NCI-H2196 treated with DMSO at 0.1 percent for 48 hours (cell line): ENCODE results near the gene MVK.
A peak's percentile ranks its signal among the peaks of the same experiment; 100 is the strongest.
"Not testable (repeated sequence)": the region's sequence is repeated elsewhere in the genome, so short reads cannot be mapped to it uniquely, and the experiment has no call there.

Experiments used
- DNase-seq: peaks from one replicate; lab custom pipeline; 2025; ENCODE audit not compliant: unreplicated experiment; lab: John Stamatoyannopoulos, UW

Gene MVK

DNA sequence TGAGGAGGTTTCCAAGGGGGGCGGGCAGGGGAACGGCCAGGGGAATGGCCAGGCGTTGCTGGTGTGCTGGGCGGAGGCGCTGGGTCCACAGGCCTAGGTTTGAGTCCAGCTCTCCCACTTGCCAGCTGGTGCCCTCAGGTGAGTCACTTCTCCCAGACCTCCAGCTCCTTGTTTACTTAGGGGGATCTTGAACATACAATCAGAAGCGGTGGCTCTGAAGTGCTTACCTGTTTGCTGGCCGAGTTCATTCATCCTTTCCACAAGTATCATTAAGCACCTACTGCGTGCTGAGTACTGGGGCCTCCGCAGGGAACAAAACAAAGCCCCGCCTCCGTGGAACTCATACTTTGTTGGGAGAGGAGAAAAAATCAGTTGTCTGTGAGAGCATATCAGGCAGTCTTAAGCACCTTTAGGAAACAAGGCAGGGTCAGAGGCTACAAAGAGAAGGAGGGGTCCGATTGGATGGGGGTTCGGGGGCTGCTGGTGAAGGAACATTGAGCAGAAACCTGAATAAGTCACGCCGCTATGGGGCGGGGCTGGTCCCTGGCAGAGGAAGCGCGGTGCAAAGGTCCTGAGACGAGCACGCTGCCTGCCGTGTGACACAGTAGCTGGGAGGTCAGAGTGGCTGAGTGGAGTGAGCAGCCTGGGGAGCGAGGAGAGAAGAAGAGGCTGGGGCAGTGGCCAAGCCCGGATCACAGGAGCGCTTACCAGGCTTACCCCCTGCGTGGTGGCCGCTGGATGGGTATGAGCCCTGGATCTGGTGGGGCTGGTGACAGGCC lies 15.1 kb downstream of the MVK start:
- DNase-seq = no peak

- no peak for DNase-seq
These were observed 15.6 kb downstream of the MVK start for GRCh38 chr12:109589240-109589590.

- DNase-seq = no peak
These were observed 16.2 kb downstream of the MVK start for GRCh38 chr12:109589691-109590245.

DNA sequence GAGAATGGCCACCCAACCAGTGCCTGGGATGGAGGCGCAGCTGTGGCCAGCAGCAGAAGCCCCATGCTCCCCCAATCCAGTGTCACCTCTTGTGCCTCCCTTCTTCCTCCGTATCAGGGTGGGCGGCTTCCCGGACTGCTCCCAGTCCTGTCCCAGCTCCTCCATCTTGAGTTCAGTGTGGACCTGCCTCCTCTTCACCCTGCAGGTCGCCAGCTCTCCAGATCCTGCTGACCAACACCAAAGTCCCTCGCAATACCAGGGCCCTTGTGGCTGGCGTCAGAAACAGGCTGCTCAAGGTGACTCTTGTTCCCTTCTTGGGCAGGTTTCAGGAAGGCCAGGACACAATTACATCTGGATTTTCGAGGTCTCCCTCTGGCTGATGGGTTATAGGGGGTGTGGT lies 17.0 kb downstream of the MVK start:
- no peak for DNase-seq

GRCh38 chr12:109591041-109591440 lies 17.4 kb downstream of the MVK start:
- no peak for DNase-seq

DNA sequence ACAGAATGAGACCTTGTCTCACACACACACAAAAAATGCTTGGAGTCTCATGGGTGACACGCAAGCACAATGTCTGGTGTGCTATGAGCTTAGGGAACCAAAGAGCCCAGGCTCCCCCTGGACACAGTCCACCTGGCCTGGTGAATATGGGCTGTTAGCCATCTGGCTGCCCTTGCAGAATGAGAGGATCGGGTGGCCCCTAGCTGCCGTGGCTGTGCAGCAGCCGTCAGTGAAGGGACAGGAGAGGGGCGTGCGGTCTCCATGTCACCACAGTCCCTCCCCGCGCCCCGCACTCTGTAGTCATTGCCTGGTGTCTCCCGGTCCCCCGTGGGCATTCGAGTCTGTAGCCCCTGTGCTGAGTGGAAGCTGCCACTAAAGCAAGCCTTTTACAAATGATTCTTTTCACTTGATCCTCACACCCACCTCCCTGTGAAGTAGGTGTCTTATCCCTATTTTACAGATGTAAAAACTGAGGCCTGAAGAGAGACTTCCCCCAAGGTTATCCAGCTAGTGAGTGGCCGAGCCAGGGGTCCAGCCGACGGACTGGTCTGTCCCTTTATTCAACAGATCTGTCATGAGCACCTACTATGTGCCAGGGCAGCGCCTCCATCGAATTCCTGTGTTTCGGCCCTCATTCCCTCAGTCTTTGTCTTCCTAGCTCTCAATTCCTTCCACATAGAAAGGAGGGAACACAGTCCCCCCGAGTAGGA lies 18.8 kb downstream of the MVK start:
- DNase-seq = no peak

DNA sequence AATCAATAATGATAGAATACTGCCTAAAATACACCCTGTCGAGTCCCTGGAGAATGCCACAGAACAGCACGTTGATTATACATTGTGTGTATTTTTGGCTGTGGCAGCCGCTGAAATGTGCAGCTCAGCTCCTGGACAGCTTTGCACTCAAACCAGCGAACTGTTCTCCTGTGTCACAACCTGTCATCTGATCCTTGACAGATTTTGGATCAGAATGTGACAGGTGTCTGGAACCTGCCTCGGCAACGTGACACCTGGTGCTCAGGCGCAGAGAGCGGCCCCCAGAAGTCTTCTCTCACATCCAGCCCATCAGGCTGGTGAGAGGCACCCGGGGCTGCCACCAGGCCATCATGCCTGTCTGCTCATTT lies 19.3 kb downstream of the MVK start:
- no peak for DNase-seq

GRCh38 chr12:109594556-109595317 lies 21.1 kb downstream of the MVK start:
- no peak for DNase-seq

- DNase-seq = no peak
These were observed 21.8 kb downstream of the MVK start for GRCh38 chr12:109595321-109595902.

DNA sequence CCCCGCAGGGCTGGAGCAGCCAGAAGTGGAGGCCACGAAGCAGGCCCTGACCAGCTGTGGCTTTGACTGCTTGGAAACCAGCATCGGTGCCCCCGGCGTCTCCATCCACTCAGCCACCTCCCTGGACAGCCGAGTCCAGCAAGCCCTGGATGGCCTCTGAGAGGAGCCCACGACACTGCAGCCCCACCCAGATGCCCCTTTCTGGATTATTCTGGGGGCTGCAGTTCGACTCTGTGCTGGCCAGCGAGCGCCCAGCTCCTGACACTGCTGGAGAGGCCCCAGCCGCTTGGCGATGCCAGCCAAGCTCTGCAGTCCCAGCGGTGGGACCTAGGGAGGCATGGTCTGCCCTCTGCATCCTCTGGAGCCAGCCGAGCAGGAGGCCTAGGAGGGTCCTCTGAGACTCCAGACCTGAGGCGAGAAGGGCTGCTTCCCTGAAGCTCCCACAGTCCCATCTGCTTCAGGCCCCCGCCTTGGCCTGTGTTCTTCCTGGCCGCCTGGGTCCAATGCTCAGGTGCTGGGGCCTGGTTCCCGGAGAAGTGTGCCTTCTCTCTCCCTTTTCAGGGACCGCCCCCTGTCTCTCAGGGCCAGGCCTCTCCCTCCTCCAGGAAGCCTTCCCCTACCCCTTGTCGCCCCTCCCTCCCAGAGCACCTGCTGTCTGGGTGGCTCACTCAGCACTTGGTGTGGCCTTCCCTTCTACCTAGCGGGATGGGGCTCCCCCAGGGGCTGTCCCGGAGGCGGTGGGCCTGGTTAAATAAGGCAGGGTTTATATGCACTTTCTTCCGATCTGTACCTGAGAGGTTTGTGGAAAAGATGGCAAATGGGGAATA lies 23.0 kb downstream of the MVK start:
- DNase-seq = no peak

- DNase-seq = no peak
These were observed 23.8 kb downstream of the MVK start for GRCh38 chr12:109597414-109597794.

DNA sequence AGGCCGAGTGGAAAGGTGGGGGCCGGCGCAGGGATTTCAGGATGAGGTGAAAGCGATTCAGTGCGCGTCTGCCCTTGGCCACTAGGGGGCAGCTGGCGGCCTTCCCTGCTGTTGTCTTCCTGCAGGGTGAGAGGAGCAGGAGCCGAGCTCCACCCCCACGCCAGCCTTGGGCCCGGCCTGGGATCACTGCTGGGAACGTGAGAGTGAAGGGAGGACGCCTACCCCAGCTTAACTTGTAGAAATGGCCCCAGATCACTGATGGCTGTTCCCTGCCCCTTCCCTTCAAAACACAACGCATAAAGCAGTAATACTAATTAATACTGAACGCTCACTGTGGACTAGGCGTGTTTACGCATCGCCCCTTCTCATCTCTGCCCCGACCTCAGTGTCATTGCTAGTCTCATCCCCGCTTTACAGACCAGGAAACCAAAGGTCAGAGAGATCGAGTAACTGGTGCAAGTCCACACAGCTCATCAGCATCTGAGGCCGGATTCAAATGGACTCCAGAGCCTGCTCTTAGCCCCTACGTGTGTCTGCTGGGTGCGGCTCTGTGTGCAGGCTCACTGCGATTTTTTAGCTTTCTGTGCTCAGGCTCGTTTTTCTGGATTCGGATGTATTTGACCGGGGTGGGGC lies 24.3 kb downstream of the MVK start:
- DNase-seq = peak; percentile 58

GRCh38 chr12:109598428-109598854 lies 24.8 kb downstream of the MVK start:
- DNase-seq = no peak

GRCh38 chr12:109599087-109599486 lies 25.5 kb downstream of the MVK start:
- no peak for DNase-seq

DNA sequence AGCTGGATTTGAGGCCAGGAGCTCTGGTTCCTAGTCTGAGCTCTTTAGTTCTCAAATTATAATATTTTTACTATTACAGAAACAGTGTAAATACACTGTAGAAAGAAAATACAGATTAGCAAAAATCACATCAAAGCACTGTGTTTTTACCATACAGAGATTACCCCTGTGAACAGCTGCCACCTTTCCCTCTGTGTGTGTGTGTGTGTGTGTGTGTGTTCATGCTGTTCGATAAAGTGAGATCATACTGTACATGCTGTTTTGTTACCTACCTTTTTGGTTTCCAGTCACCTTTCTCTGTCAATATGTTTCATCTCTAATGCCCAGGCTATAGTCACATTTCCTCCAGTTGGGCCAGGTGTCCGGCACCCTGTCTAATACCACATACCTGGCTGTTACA lies 26.9 kb downstream of the MVK start:
- no peak for DNase-seq

DNA sequence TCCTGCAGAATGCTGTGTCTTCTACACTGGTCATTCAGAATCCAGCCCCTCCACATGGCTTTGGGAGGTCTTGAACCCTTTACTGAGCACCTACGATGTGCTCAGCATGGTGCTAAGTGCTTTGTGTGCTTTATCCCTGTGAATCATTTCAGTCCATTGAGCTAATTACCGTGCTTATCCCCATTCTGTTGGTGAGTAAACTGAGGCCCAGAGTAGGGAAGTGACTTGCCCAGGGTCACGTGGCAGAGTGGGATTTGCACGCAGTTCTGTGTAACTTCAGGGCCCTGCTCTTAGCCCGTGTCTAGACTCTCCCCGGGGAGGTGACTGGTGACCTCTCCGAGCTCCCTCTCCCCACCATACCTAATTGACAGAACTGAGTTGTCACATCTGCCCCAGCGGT lies 27.4 kb downstream of the MVK start:
- DNase-seq = no peak

GRCh38 chr12:109601557-109601956 lies 28.0 kb downstream of the MVK start:
- DNase-seq = no peak

GRCh38 chr12:109602132-109602531 lies 28.5 kb downstream of the MVK start:
- not testable (repeated sequence) for DNase-seq

GRCh38 chr12:109604132-109604585 lies 30.6 kb downstream of the MVK start:
- no peak for DNase-seq

DNA sequence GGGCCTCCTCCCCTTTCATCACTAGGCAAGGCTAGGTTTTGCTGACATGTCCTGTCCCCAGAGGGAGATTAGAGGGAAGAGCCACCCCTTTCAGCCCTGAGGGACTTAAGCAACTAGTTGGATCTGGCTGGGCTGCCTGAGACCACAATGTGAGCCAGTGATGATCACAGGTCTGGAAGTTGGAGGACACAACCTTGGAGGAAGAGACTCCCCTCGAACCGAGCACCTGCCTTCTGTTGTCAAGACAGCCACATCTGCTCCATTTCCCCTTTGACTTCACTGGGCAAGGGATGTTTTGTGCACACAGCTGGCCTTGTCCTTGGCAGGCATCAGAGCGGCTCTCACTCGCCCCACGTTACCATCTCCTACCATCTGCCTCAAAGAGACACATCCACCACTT lies 31.4 kb downstream of the MVK start:
- DNase-seq = no peak
